GM20431 (cell line): Measurements from ENCODE around the gene TIAM2.

ENCODE experiments used
- in situ Hi-C: fragments of 300-500 bp; cut with MseI, MboI; formaldehyde crosslinking; loops from one replicate; pipeline ENCODE4 v1.15.0; 2020; ENCODE audit warnings: low sequenced_read_pairs; ENCODE audit not compliant: unreplicated experiment

The TIAM2 gene

DNA sequence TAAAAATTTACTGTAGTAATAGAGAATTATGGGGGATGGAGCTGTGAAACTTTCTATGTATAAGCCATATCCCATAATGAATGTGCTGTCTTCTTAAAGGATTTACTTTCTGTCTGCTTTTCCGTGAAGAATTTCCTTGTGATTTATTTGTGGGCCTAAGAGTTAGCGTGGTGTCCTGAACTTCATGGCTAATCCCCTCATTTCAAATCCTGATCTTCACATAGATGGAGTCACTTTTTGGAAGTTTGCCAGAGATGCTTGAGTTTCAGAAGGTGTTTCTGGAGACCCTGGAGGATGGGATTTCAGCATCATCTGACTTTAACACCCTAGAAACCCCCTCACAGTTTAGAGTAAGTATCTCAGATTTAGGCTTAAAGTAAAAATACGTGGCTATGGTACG lies 249.3 kb downstream of the TIAM2 start:
- in situ Hi-C loops: loop anchor here (10.0 kb wide), 1 partner anchor 70 kb away; no protein-coding TSS in a partner anchor

DNA sequence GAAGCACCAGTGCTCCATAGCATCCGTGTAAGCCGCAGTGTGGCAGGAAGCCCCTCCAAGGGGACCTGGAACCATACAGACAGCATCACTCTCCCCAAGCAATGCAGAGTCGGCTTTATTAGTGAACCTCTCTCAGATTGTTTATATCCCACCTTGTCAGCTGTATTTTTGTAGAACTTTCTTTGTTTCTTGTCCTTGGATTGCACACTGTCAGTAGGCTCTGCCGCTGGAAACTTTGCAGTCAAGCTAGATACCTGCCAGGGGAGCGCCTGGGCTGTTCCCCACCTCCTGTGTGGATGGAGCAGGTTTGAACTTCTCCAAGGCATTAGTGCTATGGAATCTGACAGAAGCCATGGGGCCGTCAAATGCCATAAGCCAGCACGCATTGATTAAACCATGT lies 250.1 kb downstream of the TIAM2 start:
- in situ Hi-C loops: loop anchor here (10.0 kb wide), 1 partner anchor 70 kb away; no protein-coding TSS in a partner anchor

DNA sequence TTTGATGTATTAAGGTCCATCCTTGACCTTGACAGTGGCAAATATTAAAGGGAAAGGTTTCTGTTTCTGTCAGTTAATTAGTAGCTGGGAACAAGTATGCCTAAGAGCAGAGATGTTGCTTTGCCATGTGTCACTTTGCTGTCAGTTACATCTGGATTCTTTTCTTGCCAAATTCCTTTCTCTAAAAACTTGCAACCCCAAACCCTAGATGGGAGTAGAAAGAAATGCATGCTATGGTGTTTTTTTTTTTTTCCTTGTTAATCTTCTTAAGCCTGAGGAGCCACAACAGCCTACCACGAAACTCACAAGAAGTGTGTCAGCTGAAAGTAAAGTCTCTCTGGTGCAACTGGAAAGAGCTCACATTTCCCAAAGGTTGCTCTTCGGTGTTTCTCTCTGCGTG lies 250.7 kb downstream of the TIAM2 start:
- in situ Hi-C loops: loop anchor here (10.0 kb wide), 1 partner anchor 71 kb away; no protein-coding TSS in a partner anchor

DNA sequence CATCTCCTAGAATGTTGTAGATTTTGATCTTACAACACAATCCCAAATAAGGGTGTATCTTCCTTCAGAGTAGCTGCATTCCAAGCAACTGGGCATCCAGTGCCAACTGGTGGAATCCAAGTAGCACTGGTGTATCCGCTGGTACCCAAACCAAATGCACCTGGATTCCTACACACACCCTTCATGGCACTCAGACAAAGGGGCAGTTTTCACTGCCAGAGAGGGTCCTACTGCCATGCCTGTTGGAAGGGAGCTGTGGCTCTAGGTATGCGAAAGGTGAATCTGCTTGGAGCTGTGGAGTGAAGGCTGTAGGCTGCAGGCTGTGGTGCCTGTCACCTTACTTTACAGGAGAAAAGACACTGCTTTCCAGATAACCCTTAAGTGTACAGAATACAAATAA lies 251.7 kb downstream of the TIAM2 start:
- in situ Hi-C loops: loop anchor here (10.0 kb wide), 1 partner anchor 72 kb away; no protein-coding TSS in a partner anchor

DNA sequence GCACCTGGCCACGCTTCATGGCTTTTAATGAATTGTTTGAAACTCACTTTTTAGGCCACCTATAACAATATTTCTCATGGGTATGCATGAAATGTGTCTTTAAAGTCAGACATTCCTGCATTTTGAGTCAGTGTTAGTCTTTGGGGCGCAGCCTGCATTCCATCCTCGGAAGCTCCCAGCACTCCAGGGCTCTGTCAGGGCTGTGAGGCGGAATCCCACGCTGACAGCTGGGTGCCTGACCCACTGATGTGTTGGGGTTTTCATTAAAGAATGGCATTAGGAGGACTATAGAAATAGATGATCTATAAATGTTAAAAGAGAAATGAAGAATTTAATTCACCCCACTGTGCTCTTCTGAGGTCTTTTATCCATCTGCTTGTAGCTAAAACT lies 252.5 kb downstream of the TIAM2 start:
- in situ Hi-C loops: loop anchor here (10.0 kb wide), 1 partner anchor 73 kb away; no protein-coding TSS in a partner anchor

DNA sequence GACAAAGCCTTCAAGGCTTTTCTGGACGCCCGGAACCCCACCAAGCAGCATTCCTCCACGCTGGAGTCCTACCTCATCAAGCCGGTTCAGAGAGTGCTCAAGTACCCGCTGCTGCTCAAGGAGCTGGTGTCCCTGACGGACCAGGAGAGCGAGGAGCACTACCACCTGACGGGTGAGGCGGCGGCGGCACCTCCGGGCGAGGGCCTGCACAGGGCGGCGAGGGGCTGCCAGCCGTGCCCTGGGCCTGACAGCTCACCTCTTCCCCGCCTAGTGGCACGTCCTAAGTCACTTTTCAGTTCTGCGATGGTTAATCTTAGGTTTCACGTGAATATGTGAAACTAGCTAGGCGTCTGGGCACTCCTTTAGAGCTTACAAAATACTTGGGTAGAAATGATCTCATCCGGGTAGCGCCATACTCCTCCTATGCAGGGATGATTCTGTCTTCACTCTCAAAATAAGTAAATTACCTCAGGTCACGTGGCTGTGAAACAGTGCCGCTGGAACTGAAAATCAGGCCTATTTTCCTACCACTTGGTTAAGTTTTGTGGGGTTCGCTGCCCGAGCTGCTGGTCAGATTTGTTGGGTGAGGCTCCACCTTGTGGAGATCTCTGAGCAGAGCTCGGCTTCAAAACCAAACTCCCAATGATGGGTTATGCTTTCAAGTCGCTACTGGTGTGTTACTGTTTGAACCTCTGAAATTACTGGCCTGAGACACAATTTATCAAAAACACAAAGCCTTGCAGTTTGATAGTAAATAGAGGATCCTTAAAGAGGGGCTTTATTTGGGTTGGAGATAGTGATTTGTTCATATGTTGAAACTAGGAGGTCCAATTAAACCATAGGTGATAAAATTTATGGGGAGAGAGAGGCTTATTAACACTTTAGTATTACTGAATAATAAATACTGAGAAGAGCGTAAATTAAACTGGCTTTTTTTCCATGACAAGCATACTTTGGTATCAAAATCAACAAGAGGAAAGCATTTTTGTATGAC lies 253.2 kb downstream of the TIAM2 start:
- in situ Hi-C loops: loop anchor here (10.0 kb wide), 1 partner anchor 74 kb away; no protein-coding TSS in a partner anchor

DNA sequence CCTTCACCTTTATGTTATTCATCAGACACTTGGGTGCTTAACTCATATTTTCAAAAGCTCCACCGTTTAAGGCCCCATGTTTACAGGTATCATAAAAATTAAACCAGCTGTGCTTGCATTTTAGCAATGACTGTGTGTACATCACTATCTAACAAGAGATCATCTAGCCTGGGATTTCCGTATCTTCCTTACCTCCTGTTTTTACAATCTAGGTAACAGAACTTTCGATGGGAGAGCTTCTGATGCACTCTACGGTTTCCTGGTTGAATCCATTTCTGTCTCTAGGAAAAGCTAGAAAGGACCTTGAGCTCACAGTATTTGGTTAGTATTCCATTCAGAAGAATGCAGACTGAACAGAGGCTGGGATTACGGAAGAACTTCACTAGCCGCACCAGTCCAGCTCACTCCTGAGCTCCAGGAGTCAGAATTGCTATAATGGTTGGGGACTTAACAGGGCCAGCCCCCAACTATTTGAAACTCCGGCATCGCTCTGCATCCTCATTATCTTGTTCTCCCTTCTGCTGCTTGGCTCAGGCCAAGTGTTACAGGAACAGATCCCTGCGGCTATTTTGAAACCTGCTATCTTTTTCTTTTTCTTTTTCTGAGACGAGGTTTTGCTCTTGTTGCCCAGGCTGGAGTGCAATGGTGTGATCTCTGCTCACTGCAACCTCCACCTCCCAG lies 255.7 kb downstream of the TIAM2 start:
- in situ Hi-C loops: loop anchor here (25.0 kb wide), 1 partner anchor 314 kb away; no protein-coding TSS in a partner anchor

DNA sequence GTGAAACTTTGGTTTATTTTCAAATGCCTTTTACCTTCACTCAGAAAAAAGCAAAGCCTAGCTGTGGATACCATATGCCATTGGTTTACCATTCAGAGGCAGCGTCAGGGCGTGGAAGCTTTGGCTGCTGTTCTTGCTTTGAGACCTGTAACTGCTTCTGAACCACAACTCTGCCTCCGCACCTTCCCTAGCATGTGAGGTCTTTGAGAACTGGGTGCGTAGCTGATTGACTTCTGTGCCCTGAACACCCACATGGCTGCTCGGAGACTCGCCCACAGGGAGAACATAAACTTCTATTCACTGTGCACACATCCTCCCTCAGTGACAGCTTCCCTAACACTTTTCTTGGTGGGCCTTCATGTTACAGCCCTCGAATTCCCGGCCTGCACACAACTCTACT lies 257.5 kb downstream of the TIAM2 start:
- in situ Hi-C loops: loop anchor here (25.0 kb wide), 1 partner anchor 315 kb away; no protein-coding TSS in a partner anchor

DNA sequence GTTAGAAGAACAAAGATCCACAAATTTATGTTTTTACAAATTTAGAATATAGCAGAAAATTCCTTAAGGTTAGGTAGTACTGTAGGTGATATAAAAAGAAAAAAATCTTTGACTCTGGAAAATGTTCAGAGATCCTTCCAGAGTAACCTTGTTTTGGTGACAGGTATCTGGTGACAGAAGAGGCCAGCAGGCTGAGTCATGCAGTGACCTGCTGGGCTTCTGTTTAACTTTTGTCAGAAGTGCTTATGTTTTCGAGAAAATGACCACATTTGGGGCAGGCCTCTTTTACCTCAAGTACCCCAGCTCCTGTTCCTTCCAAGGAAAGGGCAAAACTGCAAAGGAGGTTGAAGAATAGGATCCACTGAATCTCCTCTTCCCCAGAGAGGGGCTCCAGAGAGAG lies 258.2 kb downstream of the TIAM2 start:
- in situ Hi-C loops: loop anchor here (25.0 kb wide), 1 partner anchor 316 kb away; no protein-coding TSS in a partner anchor

DNA sequence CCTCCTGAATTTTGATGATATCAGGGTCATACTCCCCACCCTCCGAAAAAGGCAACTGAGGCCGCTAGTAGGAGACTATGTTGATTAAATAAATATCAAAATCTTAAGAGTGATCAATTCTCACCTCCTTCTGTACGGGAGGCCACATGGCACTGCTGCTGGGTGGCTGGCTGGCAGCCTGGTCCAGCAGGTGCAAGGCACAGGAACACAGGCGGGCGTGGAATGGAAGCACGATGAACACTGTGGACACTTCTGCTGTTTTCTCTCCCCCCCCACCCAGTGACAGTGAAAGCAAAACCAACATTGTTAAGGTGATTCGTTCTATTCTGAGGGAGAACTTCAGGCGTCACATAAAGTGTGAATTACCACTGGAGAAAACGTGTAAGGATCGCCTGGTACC lies 259.0 kb downstream of the TIAM2 start:
- in situ Hi-C loops: loop anchor here (25.0 kb wide), 1 partner anchor 317 kb away; no protein-coding TSS in a partner anchor

DNA sequence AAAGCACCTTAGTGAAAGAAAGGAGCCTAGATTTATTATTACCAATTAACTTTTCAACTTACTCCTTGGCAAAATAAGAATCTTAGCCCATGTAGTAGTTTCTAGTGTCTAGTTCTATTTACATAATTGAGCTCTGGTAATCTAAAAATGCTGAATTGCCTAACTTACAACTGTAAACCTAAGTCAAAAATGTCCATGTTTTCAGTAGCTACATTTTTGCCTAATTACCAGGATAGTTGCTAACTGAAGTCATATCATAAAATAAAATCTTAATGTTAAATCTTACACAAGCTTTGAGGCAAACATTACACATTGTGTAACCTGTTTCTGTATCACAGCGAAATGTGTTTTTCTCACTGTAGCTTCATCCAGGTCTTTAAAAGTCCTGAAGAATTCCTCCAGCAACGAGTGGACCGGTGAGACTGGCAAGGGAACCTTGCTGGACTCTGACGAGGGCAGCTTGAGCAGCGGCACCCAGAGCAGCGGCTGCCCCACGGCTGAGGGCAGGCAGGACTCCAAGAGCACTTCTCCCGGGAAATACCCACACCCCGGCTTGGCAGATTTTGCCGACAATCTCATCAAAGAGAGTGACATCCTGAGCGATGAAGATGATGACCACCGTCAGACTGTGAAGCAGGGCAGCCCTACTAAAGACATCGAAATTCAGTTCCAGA lies 261.1 kb downstream of the TIAM2 start:
- in situ Hi-C loops: loop anchor here (25.0 kb wide), 1 partner anchor 319 kb away; no protein-coding TSS in a partner anchor

DNA sequence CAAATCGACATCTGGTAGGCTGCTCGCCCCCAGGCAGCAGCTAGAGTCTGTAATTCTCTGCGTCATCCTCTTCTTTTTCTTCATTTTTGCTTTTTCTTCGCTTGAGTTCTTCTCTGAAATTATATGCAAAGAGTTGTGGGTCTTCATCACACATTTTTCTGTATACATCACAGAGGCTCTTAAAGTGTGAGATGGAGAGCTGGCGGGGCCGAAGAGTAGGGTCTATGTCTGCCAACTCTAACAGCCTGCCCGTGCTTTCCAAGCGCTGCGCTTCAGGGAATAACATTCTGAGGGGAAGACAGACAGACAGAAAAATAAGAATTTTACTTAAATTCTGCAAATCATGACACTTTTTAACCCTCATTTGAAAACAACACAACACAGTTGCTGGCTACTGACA lies 262.7 kb downstream of the TIAM2 start:
- in situ Hi-C loops: loop anchor here (25.0 kb wide), 1 partner anchor 320 kb away; no protein-coding TSS in a partner anchor

DNA sequence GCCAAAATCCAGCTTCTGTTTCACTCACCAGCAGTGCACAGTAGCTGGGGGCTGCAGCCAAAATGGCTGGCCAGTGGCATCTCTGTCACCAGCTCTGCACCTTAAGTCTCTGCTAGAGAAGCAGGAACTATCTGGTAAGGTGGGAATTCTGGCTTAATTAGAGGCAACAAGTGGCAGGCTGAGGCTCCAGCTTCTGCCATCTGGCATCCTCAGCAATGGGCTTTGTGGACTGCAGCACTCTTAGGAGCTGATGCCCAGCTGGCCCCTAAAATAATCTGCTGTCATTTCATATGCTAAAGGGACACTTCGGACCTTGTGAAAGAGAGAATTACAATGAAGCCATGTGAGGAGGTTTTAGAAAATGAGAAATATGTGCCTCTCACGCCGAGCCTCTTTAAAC lies 264.1 kb downstream of the TIAM2 start:
- in situ Hi-C loops: loop anchor here (25.0 kb wide), 1 partner anchor 322 kb away; no protein-coding TSS in a partner anchor

DNA sequence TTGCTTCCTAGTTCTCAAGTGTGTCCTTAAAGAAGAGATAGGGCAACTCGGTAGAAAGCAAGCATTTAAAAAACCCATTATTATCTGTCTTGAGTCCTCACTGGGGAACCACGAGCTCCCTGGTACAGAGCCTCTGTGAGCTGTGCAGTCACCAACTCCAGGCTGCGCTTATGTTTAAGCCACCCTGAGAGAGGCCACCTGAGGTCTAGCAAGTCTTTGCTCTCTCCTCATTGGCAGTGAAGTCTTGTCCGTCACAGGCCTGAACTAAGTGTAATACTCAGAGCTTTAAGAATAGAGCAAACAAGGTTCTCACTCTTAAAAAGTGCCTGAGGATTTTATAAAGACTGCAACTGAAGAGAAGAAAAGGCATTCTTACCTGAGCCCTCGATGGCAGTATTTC lies 264.8 kb downstream of the TIAM2 start:
- in situ Hi-C loops: loop anchor here (25.0 kb wide), 1 partner anchor 323 kb away; no protein-coding TSS in a partner anchor

DNA sequence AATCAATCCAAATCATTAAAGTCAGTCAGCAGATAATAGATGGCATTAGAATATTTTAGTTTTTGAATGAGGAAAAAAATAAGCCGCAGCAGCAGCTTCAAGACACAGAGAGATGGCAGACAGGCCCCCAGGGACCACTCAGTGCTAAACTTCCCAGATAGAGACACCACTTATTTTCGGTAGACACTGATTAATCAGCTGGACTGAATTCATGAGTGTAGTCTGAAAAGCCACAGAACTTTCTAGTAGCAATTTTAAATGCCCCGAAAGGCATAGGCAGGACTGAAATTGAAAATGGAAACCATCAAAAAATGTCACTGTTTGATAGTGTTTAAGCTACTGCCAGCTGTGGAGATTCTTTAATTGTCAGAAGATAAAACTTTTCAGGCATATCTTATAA lies 265.6 kb downstream of the TIAM2 start:
- in situ Hi-C loops: loop anchor here (25.0 kb wide), 1 partner anchor 323 kb away; no protein-coding TSS in a partner anchor

DNA sequence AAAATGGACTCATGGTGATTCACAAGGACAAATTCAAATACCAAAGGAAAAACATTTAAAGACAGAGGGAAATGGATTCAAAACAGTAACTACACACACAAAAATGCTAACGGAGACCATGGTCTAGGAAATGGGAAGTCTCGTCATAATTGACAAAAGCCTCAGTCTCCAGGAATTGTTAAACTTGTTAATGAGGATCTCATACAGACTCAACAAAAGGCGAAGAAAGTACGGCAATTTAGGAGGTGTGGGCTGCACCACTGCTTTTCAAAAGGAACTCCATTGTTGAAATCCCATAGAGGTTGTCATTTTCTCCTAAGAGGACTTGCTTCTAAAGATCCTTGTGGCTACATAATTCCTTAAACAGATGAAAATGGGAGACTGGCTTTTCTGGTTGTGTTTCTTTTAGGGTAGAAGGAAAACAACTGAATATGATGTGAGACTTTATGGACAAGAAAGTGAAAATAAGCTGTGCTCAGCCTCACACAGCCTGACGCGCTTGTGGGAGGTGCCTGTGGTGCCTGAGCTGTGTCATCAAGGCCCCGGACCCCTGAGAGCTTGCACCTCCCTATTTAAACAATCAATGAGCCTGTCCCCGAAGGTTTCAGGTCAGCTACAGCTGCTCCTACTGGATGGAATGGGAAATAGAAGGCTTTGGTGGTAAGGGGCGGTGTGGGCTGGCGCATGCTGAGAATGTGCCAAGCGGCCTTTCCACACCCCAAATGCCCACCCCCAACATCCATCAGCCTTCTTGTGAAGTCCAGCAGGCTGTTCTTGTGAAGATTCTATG lies 266.2 kb downstream of the TIAM2 start:
- in situ Hi-C loops: loop anchor here (25.0 kb wide), 1 partner anchor 324 kb away; no protein-coding TSS in a partner anchor

DNA sequence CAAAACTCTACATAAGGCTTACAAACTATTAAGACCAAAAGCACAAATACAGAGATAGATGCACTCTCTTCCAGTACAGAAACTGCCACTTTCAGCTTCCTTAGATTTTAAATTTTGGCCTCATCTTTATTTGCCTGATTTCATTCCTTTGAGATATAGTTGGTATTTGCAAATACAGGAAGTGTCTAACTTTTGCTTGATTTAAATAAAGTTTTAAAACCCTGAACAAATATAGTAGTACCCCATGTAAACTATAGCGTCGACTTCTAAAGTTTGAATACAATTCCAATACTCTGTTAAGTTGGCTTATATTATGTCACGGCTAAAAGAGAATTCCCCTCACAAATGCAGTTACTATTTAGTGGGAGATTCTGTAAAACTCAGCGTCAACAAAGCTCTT lies 267.5 kb downstream of the TIAM2 start:
- in situ Hi-C loops: loop anchor here (25.0 kb wide), 1 partner anchor 325 kb away; no protein-coding TSS in a partner anchor

DNA sequence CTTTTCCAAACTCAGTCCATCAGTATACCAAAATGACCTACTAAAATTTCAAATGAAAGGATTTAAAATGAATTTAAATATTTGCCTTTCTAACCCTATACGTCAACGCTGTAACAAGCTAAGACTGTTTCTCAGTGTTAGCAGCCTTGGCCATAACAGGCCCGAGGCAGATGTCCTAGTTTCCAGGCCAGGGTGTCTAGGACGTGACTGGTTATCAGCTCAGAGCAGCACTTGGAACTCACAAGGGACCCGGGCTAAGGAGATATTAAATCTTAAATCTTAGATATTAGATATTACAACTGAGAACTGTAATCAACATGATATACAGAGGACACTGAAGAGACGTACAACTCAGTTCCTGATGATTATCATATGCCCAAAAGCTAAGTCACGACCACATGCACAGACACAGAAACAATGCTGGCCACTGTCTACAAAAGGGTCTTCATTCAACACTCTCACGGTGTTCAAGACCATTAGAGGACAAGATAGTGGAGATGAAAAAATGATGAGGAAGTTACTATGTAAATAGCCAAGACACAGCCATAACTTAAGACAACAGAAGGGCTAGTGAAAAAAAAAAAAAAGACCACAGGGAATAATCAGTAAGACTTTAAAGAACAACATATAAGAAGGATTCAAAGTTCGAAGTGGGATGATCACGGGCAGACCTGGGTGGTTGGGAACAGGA lies 268.4 kb downstream of the TIAM2 start, which contains the start of gene CLDN20:
Gene CLDN20, plus strand, starts transcription at position 641 of the 691 bp plus-strand sequence. CDS start 11,707 bp downstream, outside the sequence.
- in situ Hi-C loops: loop anchor here (25.0 kb wide), 1 partner anchor 326 kb away; no protein-coding TSS in a partner anchor
